HG03432 (cell line): ENCODE measurements around the gene NUDT14.

Experiments
- ATAC-seq: cut with Tn5 transposase; IDR thresholded peaks from one replicate; pipeline ENCODE4 v1.9.1; 2021; ENCODE audit warnings: mild to moderate bottlenecking, moderate library complexity; ENCODE audit not compliant: unreplicated experiment

Gene NUDT14

DNA sequence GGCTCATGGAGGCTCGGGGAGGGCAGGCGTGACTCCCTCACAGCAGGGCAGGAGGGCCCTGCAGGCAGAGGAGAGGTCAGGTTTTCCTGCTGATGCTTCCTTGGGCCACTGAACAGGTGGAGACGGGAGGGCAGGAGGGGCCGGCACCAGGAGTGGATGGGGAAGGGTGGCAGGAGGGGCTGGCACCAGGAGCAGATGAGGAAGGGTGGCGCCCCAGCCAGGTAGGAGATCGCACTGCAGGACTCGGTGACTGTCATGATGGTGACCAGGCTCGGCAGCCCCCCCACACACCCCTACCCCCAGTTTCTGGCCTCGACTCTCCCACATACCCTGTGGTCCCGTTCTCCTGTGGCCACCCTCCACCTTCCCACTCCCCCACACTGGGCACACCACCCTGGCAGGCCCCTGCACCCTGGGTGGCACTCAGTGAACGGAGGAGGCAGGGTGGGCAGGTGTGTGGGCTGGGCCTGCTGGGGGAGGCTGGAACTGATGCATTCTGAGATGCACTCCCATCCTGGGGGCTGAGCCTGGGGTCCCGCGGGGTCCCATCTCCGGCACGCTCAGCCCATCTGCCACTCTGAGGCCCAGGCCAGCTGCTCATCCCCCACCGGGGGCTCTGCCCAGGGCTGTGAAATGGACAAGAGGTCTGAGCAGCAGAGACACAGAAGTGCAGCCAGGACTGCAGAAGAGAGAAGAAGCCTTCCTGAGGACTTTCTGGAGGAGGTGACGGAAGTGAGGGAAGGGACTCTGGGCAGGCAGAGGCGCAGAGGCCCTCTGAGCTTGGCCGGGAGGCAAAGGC is 2.8 kb downstream of the NUDT14 start:
- ATAC-seq, result no peak

DNA sequence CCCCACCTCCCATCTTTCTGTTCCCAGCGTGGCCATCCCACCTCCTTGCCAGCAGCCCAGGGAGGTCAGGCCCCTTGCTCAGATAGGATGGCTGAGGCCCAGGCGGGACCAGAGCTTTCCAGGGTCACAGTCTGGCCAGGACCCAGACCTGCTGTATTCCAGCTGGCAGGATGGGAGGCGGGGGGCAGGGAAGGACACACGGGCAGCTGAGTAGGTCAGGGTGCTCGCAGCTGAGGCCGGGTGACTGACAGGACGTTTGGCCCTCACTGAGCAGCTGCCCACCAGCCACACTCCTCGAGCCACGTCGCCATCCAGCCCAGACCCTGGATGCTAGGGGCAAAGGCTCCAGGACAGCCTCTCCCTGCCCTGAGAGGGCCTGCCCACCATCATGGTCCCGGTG is 4.0 kb downstream of the NUDT14 start:
- no peak for ATAC-seq

DNA sequence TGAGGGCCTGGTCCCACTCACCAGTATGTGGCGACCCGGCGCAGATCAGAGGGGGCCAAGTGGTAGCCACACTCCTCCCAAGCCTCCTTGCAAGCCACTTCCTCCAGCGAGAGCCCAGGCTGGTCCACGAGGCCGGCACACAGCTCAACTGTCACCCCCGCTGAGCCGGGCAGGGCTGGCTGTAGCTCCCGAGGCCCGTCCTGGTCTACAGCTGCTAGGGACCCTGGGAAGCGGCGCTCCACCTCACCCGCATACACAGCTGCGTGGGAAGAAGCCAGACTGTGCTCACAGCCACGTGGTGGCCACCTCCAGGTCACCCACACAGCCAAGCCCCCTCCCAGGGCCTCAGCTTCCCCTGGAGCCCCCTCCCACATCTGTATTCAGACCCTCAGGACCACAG is 4.6 kb downstream of the NUDT14 start:
- no peak for ATAC-seq

DNA sequence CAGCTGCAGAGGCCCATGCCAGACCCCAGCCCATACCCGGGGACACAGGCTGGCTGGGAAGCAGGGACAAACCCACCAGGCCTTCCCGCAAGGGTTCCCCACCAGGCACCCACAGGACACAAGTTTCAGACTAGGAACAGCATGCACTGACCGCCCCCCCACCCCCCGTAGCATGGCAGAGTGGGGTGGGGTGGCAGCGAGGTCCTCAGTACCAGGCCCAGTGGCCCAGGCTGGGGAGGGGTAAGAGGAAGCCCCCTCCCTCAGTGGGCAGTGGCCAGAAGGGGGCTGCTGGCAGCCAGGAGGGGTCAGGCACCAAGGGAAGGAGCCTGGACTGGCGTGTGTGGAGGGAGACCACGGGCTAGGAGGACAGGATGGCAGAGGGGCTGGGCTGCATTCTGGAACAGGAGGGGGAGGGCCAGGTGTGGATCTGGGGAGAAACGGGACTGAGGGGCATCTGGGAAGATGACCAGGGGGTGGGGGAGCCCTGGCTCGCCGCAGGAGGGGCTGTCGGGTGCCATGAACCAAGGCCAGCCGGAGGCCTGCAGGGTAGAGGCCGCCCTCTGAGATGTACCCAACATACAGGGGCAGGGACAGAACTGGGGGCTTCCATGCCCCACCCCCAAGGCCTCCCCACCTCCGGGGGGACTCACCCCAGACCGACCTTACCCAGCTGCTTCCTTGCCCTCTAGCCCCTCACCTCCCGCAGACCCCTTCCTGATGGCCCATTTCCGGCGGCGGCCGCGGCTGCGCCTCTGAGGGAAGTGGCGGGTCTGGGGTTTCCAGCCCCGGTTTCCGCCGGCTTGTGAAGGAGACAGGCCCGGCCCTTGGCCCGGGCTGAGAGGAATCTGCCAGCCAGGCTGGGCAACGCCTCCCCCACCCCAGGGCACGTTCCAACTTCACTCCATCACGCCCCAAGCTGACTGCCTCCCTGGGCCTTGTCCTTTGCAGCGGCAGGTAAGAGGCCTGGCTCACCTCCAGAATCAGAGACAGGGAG is 6.9 kb downstream of the NUDT14 start:
- ATAC-seq, result no peak

DNA sequence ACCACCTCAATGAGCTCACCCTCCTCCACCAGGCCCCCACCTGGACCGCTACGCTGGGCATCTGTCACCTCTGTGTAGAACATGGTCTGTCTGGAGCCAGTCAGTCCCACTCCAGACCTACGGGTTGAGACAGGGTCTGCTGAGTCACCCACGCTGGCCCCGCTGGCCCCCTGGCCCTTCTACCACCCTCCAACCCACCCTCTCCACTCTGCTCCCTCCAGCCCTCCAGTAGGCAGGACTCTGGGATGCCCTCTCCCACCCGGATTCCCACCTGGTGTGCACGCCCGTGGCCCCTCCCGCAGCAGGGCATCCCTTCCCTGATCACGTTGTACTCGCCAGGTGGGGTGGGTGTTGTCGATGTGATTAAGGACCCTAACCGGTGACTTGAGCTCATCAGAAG is 8.0 kb downstream of the NUDT14 start:
- no peak for ATAC-seq

DNA sequence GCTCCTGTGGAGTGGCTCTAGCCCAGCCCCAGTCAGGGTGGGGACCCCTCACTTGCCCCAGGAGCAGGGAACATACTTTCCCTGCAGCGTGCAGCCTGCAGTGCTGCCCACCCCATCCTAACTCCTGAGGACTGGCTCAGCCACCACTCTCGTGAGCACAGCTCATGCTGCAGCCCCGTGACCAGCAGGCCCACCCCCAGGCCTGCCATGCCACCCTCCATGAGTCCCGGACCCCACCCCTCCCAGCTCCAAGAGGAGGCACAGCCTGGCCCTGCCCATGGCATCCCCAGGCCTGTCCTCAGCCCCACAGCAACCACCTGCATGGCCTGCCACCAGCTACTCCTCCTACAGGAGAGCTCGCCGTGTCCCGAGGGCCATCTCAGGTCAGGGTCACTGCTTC is 8.6 kb downstream of the NUDT14 start:
- ATAC-seq, result no peak

DNA sequence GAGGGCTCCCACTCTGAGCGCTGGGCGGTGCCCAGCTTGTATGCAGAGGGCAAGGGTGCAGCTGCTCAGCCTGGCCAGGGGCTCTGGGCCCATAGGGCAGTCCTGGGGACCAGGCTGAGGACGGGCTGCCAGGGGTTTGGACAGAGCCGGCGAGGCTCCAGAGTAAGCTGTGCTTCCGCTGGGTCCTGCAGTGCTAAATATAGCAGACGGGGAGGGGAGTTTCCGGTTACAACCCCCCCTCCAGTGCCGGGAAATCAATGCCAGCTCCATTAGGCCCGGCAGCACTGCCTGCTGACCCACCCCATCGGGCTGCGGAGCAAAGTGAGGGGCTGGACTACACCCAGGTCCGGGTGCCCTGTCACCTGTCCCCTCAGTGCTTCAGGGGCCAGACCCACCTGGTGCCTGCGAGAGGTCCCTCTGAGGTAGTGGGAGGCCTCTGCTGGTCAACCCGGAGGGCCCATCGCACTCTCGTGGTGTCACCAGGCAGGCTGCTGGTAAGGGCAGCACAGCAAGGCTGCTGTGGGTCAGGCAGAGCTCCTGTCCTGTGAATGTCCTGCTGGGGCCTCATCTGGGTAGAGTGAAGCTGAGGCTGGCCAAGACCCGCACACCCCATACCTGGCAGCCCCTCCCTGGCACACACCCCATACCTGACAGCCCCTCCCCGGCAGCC is 10.0 kb downstream of the NUDT14 start:
- ATAC-seq, result no peak

DNA sequence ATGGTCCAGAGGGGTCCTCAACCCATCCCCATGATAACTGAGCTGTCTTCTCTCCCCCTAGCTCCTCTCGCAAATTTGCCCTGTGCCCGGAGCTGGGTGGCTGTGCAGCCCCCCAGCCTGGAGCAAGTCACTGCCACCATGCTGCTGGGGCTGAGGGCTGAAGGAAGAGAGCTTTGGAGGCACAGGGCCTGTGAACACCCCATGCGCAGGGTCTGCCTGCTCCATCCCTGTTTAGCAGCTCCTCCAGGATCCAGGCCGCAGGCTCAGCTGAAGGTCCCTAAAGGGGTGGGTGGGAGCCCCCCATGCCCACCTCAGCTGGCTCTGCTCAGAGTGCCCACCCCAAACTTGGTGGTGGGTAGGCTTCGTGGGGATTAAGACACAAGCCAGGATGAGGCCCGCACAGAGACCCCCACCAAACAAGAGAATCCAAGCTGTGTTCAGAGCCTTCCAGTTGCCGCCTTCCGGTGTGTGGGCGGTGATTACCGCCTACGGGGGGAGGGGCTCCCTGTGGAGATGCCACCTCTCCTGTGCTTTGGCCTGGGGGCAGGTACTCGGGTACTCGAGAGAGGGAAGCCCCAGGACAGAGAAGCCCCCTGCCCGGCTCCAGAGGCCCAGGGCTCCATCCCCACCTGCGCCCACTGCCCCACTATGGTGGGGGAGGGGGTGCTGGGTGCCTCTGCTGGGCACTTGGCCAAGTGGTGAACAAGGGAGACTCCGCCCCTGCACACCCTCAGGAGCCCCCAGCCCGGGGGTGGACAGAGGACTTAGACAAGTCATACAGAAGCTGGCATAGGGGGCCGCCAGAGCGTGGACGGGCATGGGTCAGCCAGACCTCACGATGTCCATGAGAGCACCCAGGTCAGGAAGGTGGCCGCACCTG is 11.1 kb downstream of the NUDT14 start:
- no peak for ATAC-seq

DNA sequence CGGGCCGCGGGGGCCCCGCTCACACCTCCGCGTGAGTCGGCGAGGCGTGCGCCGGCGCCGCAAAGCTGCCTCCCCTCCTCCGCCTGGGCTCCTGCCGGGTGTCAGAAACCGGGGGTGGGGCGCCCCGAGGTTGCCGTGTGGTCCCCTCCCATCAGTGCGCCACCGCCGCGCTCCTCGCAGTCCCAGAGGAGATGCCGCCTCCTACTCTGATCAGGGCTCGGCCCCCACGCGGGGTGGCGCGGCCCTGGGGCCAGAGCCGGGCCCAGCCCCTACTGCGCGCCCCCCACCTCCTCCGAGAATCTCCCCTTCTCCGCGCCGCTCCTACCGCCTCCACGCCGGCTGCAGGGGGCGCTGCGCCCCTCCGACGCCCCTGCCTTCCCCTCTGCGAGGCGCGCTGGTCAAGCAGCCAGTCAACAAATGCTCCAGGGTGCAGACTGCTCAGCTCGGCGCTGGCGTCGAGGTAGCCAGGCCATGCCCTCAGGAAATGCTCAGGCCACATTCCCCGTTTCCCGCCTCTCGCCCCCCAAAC is 12.1 kb downstream of the NUDT14 start:
- ATAC-seq, result no peak

DNA sequence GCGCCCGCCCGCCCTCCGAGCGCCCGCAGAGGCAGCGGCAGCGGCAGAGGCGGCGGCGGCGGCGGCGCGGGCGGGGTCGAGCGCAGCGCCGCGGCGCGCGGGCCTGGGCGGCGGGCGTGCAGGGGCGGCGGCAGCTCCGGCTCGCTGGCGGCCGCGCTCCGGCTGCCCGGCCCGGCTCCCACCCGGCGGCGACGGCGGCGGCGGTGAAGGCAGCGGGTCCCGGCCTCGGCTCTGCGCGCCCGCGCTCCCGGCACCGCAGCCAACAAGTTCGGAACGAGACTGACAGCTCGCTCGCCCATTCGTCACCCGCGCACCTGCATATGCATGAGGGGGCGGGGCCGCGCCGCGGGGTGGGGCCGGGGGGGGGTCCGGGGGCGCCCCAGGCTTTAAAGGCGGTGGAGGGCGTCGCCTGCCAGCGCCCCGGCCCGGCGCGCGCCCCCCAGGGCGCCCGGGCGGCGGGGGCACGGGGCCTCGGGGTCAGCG is 12.6 kb downstream of the NUDT14 start, which contains the start of gene JAG2:
Gene JAG2 (minus strand): TSS at position 281 of the 483 bp plus-strand sequence. CDS start 356 bp downstream, outside the sequence.
- ATAC-seq, result no peak

DNA sequence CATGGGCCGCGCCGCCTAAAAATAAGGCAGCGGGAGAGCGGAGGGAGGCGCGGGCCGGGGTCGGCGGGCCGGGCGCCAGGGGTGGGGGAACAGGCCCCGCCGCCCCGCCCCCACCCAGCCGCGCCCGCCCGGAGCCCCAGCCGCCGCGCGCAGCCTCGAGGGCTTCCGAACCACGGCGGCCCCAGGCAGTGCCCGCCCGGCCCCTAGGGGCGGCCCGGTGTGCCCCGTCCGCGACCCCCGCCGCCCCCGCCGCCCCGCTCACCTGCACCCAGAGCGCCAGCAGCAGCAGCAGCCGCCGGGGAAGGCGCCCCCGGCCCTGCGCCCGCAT is 13.1 kb downstream of the NUDT14 start:
- ATAC-seq, result no peak

DNA sequence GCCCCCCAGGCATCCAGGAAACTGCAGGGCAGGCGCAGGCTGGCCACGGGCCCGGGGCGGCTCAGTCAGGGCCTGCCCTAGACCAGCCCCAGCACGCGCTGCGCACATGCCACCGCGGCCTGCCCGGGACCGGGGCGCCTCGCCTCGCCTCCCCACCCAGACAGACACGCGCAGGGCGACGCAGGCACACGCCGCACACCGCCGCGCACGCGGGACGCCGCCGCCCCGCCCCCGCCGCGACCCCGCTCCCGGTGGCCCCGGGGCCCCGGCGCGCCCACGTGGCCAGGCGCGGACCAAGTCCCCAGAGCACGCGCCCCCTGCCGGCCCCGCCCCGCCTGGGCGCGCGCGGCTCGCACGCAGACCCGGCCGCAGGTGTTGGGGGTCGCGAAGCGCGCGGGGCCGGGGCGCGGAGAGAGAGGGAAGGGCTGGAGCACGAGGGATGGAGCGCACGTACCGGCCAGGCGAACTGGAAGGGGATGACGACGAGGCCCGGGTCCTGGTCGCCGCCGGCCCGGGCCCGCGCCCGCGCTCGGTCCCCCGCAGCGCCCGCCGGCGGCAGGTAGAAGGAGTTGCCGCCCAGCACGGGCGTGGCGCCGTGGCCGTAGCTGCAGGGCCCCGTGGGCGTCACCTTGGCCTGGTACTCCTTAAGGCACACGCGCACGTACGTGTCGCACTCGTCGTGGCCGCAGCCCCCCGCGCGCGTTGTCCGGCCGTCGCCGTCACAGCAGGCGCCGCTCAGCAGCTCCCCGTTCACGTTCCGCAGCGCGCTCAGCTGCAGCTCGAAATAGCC is 13.6 kb downstream of the NUDT14 start:
- no peak for ATAC-seq

DNA sequence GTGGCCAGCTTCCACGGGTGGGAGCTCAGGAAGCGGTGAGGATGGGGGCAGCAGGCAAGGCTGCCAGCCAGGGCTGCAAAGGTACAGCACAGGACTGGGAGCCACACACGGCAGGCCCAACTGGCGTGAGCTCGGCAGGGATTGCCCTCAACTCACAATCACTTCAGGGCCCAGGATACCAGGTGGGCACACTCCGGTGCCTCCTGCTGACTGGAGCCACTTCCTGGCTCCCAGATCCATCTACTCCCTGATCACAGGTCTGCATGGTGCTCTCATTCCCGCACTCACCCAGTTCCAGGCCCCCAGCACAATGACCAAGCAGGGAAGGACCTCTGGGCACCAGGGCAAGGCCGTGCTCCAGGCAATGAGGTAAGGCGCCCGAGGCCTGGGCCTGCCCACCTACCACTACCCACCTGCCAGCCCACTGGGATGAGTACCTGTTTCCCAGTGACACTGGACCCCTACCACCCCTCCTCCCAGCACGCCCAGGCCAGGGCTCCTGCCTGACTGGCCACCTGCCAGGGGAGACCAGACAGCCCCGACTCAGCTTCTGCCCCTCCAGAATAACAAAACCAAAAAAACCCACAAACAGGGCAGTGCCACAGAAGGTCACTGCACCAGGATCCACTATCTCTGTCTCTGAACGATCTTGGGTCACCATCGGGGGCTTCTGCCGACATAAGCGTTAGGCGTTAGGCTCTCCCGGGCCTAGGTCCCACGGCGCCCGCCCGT is 14.4 kb downstream of the NUDT14 start:
- no peak for ATAC-seq

DNA sequence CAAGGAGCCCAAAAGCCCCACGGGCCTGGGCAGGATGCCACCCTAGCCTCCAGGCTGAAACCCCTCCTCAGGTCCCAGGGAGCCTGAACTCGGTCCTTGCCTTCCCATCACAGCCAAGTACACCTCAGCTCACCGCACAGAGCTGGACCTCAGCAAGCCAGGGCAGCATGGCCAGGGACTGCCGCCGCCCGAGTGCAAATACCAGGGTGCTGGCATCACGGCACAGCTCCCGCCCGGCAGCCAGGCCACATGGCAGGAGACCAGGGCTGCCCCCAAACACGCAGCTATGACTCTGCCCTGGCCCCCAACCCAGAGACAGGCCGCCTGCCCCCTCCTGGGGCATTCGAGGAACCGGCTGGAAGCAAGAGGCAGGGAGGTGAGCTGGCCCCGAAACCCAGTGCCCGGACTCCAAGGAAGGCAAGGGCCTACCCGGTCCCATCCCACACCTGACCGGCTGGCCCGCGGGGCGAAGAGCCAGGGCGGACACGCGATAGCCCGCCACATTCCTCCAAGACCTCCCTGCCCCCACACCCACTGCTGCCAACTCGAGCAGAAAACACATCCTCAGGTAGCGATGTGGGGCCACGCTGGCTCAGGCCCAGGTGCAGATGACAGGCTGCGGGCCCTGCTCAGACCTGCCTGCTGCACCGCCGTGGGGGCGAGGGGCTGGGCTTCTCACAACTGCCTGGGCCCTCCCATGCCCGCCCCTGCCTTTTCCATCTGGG is 15.2 kb downstream of the NUDT14 start:
- ATAC-seq, result no peak

DNA sequence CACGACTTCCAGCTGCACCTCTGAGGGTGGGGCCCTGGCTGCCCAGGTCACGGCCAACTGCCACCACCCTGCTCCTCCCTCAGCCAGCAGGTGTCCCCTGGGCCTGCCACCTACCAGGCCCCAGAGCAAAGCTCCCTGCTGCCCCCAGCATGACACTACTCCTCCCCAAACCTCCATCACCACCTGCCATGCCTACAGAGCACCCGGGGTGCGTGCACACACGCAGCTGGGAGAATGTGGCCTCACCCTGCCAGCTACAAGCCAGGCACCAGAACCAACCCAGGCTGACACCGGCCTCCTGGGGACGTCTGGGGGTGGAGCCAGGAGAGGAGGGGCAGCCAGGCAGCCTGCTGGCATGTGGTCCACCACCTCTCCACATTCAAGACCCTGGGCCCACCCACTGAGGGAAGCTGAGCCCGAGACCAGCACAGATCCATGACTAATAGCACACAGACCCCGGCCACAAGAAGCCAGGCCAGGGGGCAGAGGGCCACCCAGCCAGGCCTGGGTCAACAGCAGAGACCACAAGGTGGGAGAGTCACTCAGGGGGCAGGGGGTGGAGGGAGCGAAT is 15.9 kb downstream of the NUDT14 start:
- no peak for ATAC-seq

DNA sequence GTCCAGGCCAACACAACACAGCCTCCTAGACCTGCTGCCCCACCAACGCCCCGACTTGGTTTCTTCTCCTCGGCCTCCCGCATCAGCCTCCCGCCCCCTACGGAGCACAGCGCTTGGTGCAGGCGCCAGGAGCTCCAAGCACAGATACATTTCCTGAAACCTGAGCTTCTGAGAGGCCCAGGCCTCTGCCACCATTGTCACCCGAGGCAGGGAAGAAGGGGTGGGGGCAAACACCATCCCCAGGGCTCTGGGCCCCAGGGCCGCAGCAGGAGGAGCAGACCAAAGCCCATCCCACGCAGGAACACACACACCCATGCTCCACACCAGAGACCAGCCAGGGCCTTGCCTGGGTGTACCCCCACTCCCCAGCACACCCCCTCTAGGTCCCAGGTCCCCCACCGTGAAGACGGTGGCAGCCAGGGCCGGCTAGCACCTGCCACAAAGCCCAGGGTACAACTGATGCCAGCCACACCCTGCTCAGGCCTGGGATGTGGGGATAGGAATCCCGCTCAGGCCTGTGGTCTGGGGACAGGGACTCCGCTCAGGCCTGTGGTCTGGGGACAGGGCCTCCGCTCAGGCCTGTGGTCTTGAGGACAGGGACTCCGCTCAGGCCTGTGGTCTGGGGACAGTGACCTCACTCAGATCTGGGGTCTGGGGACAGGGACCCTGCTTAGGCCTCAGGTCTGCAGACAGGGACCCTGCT is 17.9 kb downstream of the NUDT14 start:
- no peak for ATAC-seq

DNA sequence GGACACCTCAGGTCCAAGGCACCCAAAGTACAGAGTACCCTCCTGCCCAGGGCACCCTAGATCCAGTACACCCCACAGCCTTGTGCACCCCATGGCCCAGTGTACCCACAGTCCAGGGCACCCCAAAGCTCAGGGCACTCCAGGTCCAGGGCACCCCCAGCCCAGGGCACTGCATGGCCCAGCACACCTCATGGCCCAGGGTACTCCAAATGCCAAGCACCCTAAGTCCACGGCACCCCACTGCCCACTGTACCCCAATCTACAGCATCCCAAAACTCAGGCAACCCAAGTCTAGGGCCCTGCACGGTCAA is 18.5 kb downstream of the NUDT14 start:
- ATAC-seq, result no peak
